Muscle layer of colon (tissue), 2 donors: ENCODE data around the gene MTCL1.

Source experiments
- H3K27ac ChIP-seq: one replicate; pipeline ENCODE4 v1.7.0; 2013; ENCODE audit warnings: low read depth, mild to moderate bottlenecking, low read length, moderate library complexity
- H3K27me3 ChIP-seq, 2 donors: one replicate each; pipeline ENCODE4 v1.7.0; 2013; ENCODE audit warnings: low read length in 2 of 2, mild to moderate bottlenecking in 2 of 2; ENCODE audit not compliant: insufficient read depth in 2 of 2, control insufficient read depth in 1 of 2
- H3K36me3 ChIP-seq: one replicate; pipeline ENCODE4 v1.7.0; 2013; ENCODE audit warnings: mild to moderate bottlenecking, low read length; ENCODE audit not compliant: insufficient read depth
- H3K4me1 ChIP-seq: one replicate; pipeline ENCODE4 v1.7.0; 2013; ENCODE audit warnings: mild to moderate bottlenecking, low read length; ENCODE audit not compliant: insufficient read depth
- H3K4me3 ChIP-seq, 2 donors: one replicate each; pipeline ENCODE4 v1.7.0; 2013; ENCODE audit warnings: low read length in 2 of 2, low read depth in 1 of 2, mild to moderate bottlenecking in 1 of 2, moderate library complexity in 1 of 2
- H3K9ac ChIP-seq: one replicate; pipeline ENCODE4 v1.7.0; 2013; ENCODE audit warnings: low read length
- H3K9me3 ChIP-seq: one replicate; pipeline ENCODE4 v1.7.0; 2013; ENCODE audit warnings: mild to moderate bottlenecking, low read length
- donor health status: abdominal sarcoma.
- donor health status: Adenocarcinoma of cecum.

MTCL1 gene

GRCh38 chr18:8833480-8833879 is 128.1 kb downstream of the MTCL1 start:
- H3K4me1 ChIP-seq: peaks cover 26% of the 10 kb centered on the region
- H3K9ac ChIP-seq: no peak overlapping the region
- no peaks in the 10 kb centered on the region for H3K36me3 ChIP-seq
- H3K4me3 ChIP-seq: no peak overlapping the region
- H3K9me3 ChIP-seq: no peaks in the 10 kb centered on the region
- no peak overlapping the region for H3K27ac ChIP-seq
- H3K27me3 ChIP-seq: no peaks in the 10 kb centered on the region

GRCh38 chr18:8834881-8835280 is 129.5 kb downstream of the MTCL1 start:
- H3K9me3 ChIP-seq: no peaks in the 10 kb centered on the region
- peaks cover 33% of the 10 kb centered on the region for H3K4me1 ChIP-seq
- no peak overlapping the region for H3K4me3 ChIP-seq
- H3K9ac ChIP-seq: no peak overlapping the region
- peak overlapping the region; percentile 75 for H3K27ac ChIP-seq
- H3K27me3 ChIP-seq: no peaks in the 10 kb centered on the region
- H3K36me3 ChIP-seq: no peaks in the 10 kb centered on the region

GRCh38 chr18:8835521-8835953 is 130.2 kb downstream of the MTCL1 start:
- no peaks in the 10 kb centered on the region for H3K9me3 ChIP-seq
- H3K4me1 ChIP-seq: peaks cover 34% of the 10 kb centered on the region
- H3K27ac ChIP-seq: peak overlapping the region; percentile 75
- no peaks in the 10 kb centered on the region for H3K36me3 ChIP-seq
- no peak overlapping the region for H3K4me3 ChIP-seq
- no peak overlapping the region for H3K9ac ChIP-seq
- H3K27me3 ChIP-seq: no peaks in the 10 kb centered on the region

- Histone ChIP-seq H3K36me3 (no peaks in the 10 kb centered on the region), H3K27ac (peak overlapping the region; percentile 42), H3K4me1 (peaks cover 27% of the 10 kb centered on the region), H3K4me3 (no peak overlapping the region), H3K27me3 (no peaks in the 10 kb centered on the region), H3K9me3 (no peaks in the 10 kb centered on the region), H3K9ac (no peak overlapping the region)
These were observed 133.9 kb downstream of the MTCL1 start for GRCh38 chr18:8839281-8839680.

- Histone ChIP-seq H3K9ac (no peak overlapping the region), H3K27ac (no peak overlapping the region), H3K4me3 (no peak overlapping the region), H3K27me3 (no peaks in the 10 kb centered on the region), H3K4me1 (peaks cover 13% of the 10 kb centered on the region), H3K36me3 (no peaks in the 10 kb centered on the region), H3K9me3 (no peaks in the 10 kb centered on the region)
These were observed 136.6 kb downstream of the MTCL1 start for GRCh38 chr18:8841781-8842485.

- Histone ChIP-seq H3K9me3 (no peaks in the 10 kb centered on the region), H3K4me1 (peaks cover 17% of the 10 kb centered on the region), H3K9ac (no peak overlapping the region), H3K27me3 (no peaks in the 10 kb centered on the region), H3K36me3 (no peaks in the 10 kb centered on the region), H3K4me3 (no peak overlapping the region), H3K27ac (no peak overlapping the region)
These were observed 137.2 kb downstream of the MTCL1 start for GRCh38 chr18:8842506-8842905.

- no peaks in the 10 kb centered on the region for H3K9me3 ChIP-seq
- H3K36me3 ChIP-seq: no peaks in the 10 kb centered on the region
- H3K27me3 ChIP-seq: no peaks in the 10 kb centered on the region
- H3K27ac ChIP-seq: no peak overlapping the region
- no peak overlapping the region for H3K4me3 ChIP-seq
- peaks cover 22% of the 10 kb centered on the region for H3K4me1 ChIP-seq
- H3K9ac ChIP-seq: no peak overlapping the region
These were observed 137.6 kb downstream of the MTCL1 start for GRCh38 chr18:8843005-8843404.

- peaks cover 24% of the 10 kb centered on the region for H3K4me1 ChIP-seq
- no peaks in the 10 kb centered on the region for H3K36me3 ChIP-seq
- H3K4me3 ChIP-seq: no peak overlapping the region
- H3K27ac ChIP-seq: no peak overlapping the region
- H3K27me3 ChIP-seq: no peaks in the 10 kb centered on the region
- no peak overlapping the region for H3K9ac ChIP-seq
- H3K9me3 ChIP-seq: no peaks in the 10 kb centered on the region
These were observed 139.4 kb downstream of the MTCL1 start for GRCh38 chr18:8844721-8845148.

GRCh38 chr18:8845506-8845905 is 140.2 kb downstream of the MTCL1 start:
- Histone ChIP-seq H3K9ac (no peak overlapping the region), H3K4me1 (peaks cover 21% of the 10 kb centered on the region), H3K4me3 (no peak overlapping the region), H3K27me3 (no peaks in the 10 kb centered on the region), H3K36me3 (no peaks in the 10 kb centered on the region), H3K27ac (no peak overlapping the region), H3K9me3 (no peaks in the 10 kb centered on the region)

GRCh38 chr18:8847066-8847755 is 141.9 kb downstream of the MTCL1 start:
- Histone ChIP-seq H3K4me1 (peaks cover 30% of the 10 kb centered on the region), H3K9me3 (no peaks in the 10 kb centered on the region), H3K27ac (peak overlapping the region; percentile 37), H3K4me3 (no peak overlapping the region), H3K27me3 (no peaks in the 10 kb centered on the region), H3K9ac (no peak overlapping the region), H3K36me3 (no peaks in the 10 kb centered on the region)

GRCh38 chr18:8847900-8848299 is 142.5 kb downstream of the MTCL1 start:
- no peaks in the 10 kb centered on the region for H3K9me3 ChIP-seq
- no peak overlapping the region for H3K4me3 ChIP-seq
- peak overlapping the region; percentile 37 for H3K27ac ChIP-seq
- no peaks in the 10 kb centered on the region for H3K36me3 ChIP-seq
- peaks cover 30% of the 10 kb centered on the region for H3K4me1 ChIP-seq
- H3K27me3 ChIP-seq: no peaks in the 10 kb centered on the region
- no peak overlapping the region for H3K9ac ChIP-seq

GRCh38 chr18:8848541-8848940 is 143.2 kb downstream of the MTCL1 start:
- Histone ChIP-seq H3K36me3 (no peaks in the 10 kb centered on the region), H3K4me3 (no peak overlapping the region), H3K9ac (no peak overlapping the region), H3K9me3 (no peaks in the 10 kb centered on the region), H3K27me3 (no peaks in the 10 kb centered on the region), H3K4me1 (peaks cover 30% of the 10 kb centered on the region), H3K27ac (no peak overlapping the region)
